ENCODE measurements around the gene POFUT2. TPM values are rescaled to one million over a fixed set of nuclear protein-coding genes. Genes with fewer than 3 reads are reported as not detected.
A peak's percentile ranks its signal among the peaks of the same experiment; 100 is the strongest.

Gene POFUT2
- total RNA-seq, 2 experiments from 2014 or later, result 56.6 to 57.2 TPM

- intact Hi-C loops (cut with DNase I, micrococcal nuclease), result loop anchor here in 1 of 2 experiments (5.0 kb wide), 1 partner anchor 43 kb away; no protein-coding TSS in a partner anchor
- H3K4me1 ChIP-seq (ENCODE audit: insufficient read depth, low read length), result peaks cover 26% of the 10 kb centered on the region
- no peak overlapping the region for H3K27ac ChIP-seq (ENCODE audit: low read depth in 1 of 2, low read length in 2 of 2)
- ATAC-seq (ENCODE audit: poor library complexity) (no peak), DNase-seq (peak in 2 of 14 experiments; percentile 10 to 23)
- H3K4me3 ChIP-seq (ENCODE audit: low read length), result no peak overlapping the region
- H3K36me3 ChIP-seq (ENCODE audit: insufficient read depth, low read length), result peaks cover 43% of the 10 kb centered on the region
- H3K4me3 Mint-ChIP-seq, result no peak overlapping the region
- no peaks in the 10 kb centered on the region for H3K9me3 Mint-ChIP-seq
- H3K4me1 Mint-ChIP-seq (ENCODE audit: low read depth), result peaks cover 15% of the 10 kb centered on the region
- no peak for TF ChIP-seq CTCF (IDR thresholded peaks at IDR 0.05)
- no peaks in the 10 kb centered on the region for H3K27me3 Mint-ChIP-seq
- CTCF ChIA-PET, result no interaction called here
- H3K36me3 Mint-ChIP-seq (ENCODE audit: low read depth), result peaks cover 46% of the 10 kb centered on the region
- H3K9me3 ChIP-seq (ENCODE audit: control insufficient read depth in 1 of 2, insufficient read depth in 1 of 2, low read length in 2 of 2), result no peaks in the 10 kb centered on the region
- H3K27ac Mint-ChIP-seq, result no peak overlapping the region
- POLR2A ChIA-PET, result no interaction called here
- H3K27me3 ChIP-seq (ENCODE audit: control insufficient read depth in 1 of 2, insufficient read depth in 2 of 2, low read length in 2 of 2), result no peaks in the 10 kb centered on the region
Measured at GRCh38 chr21:45264912-45265515, 22.7 kb downstream of the POFUT2 start.

GRCh38 chr21:45264146-45264911 is 23.4 kb downstream of the POFUT2 start:
- peaks cover 39% of the 10 kb centered on the region for H3K36me3 ChIP-seq (ENCODE audit: insufficient read depth, low read length)
- Mint-ChIP-seq H3K9me3 (no peaks in the 10 kb centered on the region), H3K27me3 (no peaks in the 10 kb centered on the region), H3K27ac (no peak overlapping the region), H3K4me3 (no peak overlapping the region), H3K36me3 (ENCODE audit: low read depth) (peaks cover 46% of the 10 kb centered on the region), H3K4me1 (ENCODE audit: low read depth) (peaks cover 15% of the 10 kb centered on the region)
- H3K9me3 ChIP-seq (ENCODE audit: control insufficient read depth in 1 of 2, insufficient read depth in 1 of 2, low read length in 2 of 2), result no peaks in the 10 kb centered on the region
- no peak for TF ChIP-seq CTCF (IDR thresholded peaks at IDR 0.05)
- H3K4me1 ChIP-seq (ENCODE audit: insufficient read depth, low read length), result peaks cover 26% of the 10 kb centered on the region
- no peaks in the 10 kb centered on the region for H3K27me3 ChIP-seq (ENCODE audit: control insufficient read depth in 1 of 2, insufficient read depth in 2 of 2, low read length in 2 of 2)
- ATAC-seq (ENCODE audit: poor library complexity) (no peak), DNase-seq (peak in 1 of 14 experiments; percentile 6)
- intact Hi-C loops (cut with DNase I, micrococcal nuclease), result loop anchor here in 1 of 2 experiments (5.0 kb wide), 1 partner anchor 42 kb away; no protein-coding TSS in a partner anchor
- H3K27ac ChIP-seq (ENCODE audit: low read depth in 1 of 2, low read length in 2 of 2), result no peak overlapping the region
- ChIA-PET POLR2A (no interaction called here), CTCF (no interaction called here)
- no peak overlapping the region for H3K4me3 ChIP-seq (ENCODE audit: low read length)

GRCh38 chr21:45263534-45263933 is 24.2 kb downstream of the POFUT2 start:
- Histone ChIP-seq H3K36me3 (ENCODE audit: insufficient read depth, low read length) (peaks cover 39% of the 10 kb centered on the region), H3K27ac (ENCODE audit: low read depth in 1 of 2, low read length in 2 of 2) (no peak overlapping the region), H3K9me3 (ENCODE audit: control insufficient read depth in 1 of 2, insufficient read depth in 1 of 2, low read length in 2 of 2) (no peaks in the 10 kb centered on the region), H3K4me3 (ENCODE audit: low read length) (no peak overlapping the region), H3K4me1 (ENCODE audit: insufficient read depth, low read length) (peaks cover 26% of the 10 kb centered on the region), H3K27me3 (ENCODE audit: control insufficient read depth in 1 of 2, insufficient read depth in 2 of 2, low read length in 2 of 2) (no peaks in the 10 kb centered on the region)
- no peak overlapping the region for H3K27ac Mint-ChIP-seq
- H3K9me3 Mint-ChIP-seq, result no peaks in the 10 kb centered on the region
- ATAC-seq (ENCODE audit: poor library complexity), result no peak
- peaks cover 15% of the 10 kb centered on the region for H3K4me1 Mint-ChIP-seq (ENCODE audit: low read depth)
- no peak overlapping the region for H3K4me3 Mint-ChIP-seq
- peaks cover 46% of the 10 kb centered on the region for H3K36me3 Mint-ChIP-seq (ENCODE audit: low read depth)
- TF ChIP-seq CTCF (IDR thresholded peaks at IDR 0.05), result no peak
- no peak for DNase-seq
- intact Hi-C loops (cut with DNase I, micrococcal nuclease), result loop anchor here in 1 of 2 experiments (5.0 kb wide), 1 partner anchor 41 kb away; no protein-coding TSS in a partner anchor
- CTCF ChIA-PET, result no interaction called here
- H3K27me3 Mint-ChIP-seq, result no peaks in the 10 kb centered on the region
- POLR2A ChIA-PET, result no interaction called here
